Colonic mucosa (tissue), 4 donors: ENCODE results near the gene NOC2L. TPM values are rescaled to one million over a fixed set of nuclear protein-coding genes. Genes with fewer than 3 reads are reported as not detected.
A peak's percentile ranks its signal among the peaks of the same experiment; 100 is the strongest.

Experiments used
- DNase-seq: peaks from one replicate; pipeline ENCODE4 v3.0.0-alpha.2; 2020
- H3K27ac ChIP-seq: fragments of 200-600 bp; one replicate; pipeline ENCODE4 v1.8.0; 2021
- H3K27me3 ChIP-seq: fragments of 200-600 bp; one replicate; pipeline ENCODE4 v1.8.0; 2021
- H3K36me3 ChIP-seq: fragments of 200-600 bp; one replicate; pipeline ENCODE4 v1.8.0; 2021
- H3K4me1 ChIP-seq: fragments of 200-600 bp; one replicate; pipeline ENCODE4 v1.8.0; 2021; ENCODE audit warnings: mild to moderate bottlenecking
- H3K4me3 ChIP-seq: fragments of 200-600 bp; one replicate; pipeline ENCODE4 v1.8.0; 2021
- H3K9ac ChIP-seq, 2 donors: one replicate each; pipeline ENCODE4 v1.7.0; 2013; ENCODE audit warnings: control low read depth in 2 of 2, low read depth in 2 of 2, low read length in 2 of 2
- H3K9me3 ChIP-seq: fragments of 200-600 bp; one replicate; pipeline ENCODE4 v1.8.0; 2021
- intact Hi-C: fragments of 100-400 bp; cut with DNase I; formaldehyde crosslinking; loops from one replicate; pipeline ENCODE4 v1.14.1; 2022
- total RNA-seq, 2 donors: library from RNA; stranded (reverse); fragmentation: NEBNext Ultra II Directional in 1 of 2; extraction: Animal tissue kit (Norgen Biotek cat#: 25700) in 1 of 2; gene quantifications; one replicate each; pipeline ENCODE4 v1.2.1, GENCODE V29; 2021
- TF ChIP-seq, protein P1 (sequence below): fragments of 200-600 bp; IDR thresholded peaks from one replicate; pipeline ENCODE4 v1.8.0; 2022; ENCODE audit warnings: antibody characterized with exemption, mild to moderate bottlenecking
- donor health status: healthy.
- donor health status: DM: no; HTN: no; CAD: no.
- donor health status: DM: no; HTN: no; CAD: no.

NOC2L gene
- total RNA-seq, 2 donors from 2014 or later: 46.9 to 127 TPM

DNA sequence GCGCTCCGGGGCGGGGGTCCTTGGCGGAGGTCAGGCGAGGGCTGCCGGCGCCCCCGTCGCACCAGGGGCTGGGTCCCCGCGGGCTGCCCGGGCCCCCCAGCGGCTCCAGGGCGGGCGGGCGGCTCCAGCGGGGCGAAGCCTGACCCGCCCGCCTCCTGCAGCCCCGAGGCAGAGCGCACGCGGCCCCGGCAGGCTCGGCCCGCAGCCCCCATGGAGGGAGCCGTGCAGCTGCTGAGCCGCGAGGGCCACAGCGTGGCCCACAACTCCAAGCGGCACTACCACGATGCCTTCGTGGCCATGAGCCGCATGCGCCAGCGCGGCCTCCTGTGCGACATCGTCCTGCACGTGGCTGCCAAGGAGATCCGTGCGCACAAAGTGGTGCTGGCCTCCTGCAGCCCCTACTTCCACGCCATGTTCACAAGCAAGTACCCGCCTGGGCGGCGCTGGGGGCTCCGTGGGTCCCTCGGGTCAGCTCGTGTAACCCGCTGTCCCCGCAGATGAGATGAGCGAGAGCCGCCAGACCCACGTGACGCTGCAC, 2.1 kb upstream of the NOC2L start:
- H3K9ac ChIP-seq: peak overlapping the region in 1 of 2 donors; percentile 74
- no peaks in the 10 kb centered on the region for H3K27me3 ChIP-seq
- H3K4me3 ChIP-seq: peak overlapping the region; percentile 64
- peaks cover 5% of the 10 kb centered on the region for H3K4me1 ChIP-seq
- intact Hi-C loops: no loop called here
- H3K27ac ChIP-seq: no peak overlapping the region
- TF ChIP-seq, protein P1, sequence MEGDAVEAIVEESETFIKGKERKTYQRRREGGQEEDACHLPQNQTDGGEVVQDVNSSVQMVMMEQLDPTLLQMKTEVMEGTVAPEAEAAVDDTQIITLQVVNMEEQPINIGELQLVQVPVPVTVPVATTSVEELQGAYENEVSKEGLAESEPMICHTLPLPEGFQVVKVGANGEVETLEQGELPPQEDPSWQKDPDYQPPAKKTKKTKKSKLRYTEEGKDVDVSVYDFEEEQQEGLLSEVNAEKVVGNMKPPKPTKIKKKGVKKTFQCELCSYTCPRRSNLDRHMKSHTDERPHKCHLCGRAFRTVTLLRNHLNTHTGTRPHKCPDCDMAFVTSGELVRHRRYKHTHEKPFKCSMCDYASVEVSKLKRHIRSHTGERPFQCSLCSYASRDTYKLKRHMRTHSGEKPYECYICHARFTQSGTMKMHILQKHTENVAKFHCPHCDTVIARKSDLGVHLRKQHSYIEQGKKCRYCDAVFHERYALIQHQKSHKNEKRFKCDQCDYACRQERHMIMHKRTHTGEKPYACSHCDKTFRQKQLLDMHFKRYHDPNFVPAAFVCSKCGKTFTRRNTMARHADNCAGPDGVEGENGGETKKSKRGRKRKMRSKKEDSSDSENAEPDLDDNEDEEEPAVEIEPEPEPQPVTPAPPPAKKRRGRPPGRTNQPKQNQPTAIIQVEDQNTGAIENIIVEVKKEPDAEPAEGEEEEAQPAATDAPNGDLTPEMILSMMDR: no peak
- no peak for DNase-seq
- no peaks in the 10 kb centered on the region for H3K36me3 ChIP-seq
- no peaks in the 10 kb centered on the region for H3K9me3 ChIP-seq

DNA sequence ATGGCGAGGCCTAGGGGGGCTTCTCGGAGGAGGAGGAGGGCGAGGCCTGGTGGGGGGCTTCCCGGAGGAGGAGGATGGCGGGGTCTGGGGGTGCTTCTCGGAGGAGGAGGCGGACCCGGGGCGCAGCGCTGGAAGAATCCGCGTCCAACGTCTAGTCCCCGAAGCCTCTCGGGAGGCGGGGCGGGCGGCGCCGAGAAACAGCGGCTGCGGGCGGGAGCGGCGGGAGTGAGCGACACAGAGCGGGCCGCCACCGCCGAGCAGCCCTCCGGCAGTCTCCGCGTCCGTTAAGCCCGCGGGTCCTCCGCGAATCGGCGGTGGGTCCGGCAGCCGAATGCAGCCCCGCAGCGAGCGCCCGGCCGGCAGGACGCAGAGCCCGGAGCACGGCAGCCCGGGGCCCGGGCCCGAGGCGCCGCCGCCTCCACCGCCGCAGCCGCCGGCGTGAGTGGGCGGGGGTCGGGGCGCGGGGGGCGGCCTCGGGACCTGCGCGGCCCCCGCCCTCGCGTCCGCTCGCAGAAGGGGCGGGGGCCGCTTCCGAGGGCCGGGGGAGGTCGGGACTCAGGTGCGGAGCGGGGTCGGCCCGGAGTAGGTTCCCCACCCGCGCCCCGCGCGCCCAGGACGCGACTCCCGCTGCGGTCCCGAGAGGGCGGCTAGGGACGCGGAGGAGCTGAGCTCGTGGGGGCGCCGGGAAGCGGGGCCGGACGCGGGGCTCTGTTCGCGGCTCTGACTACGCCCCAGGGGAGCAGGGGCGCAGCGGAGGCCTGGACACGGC, 1.5 kb upstream of the NOC2L start, which contains the start of gene KLHL17:
KLHL17 (plus strand) TSS at position 222 of the 769 bp plus-strand sequence; CDS start at position 332, 110 bp downstream.
- peak within 1 kb of the TSS; percentile 97 for H3K4me3 ChIP-seq
- H3K27ac ChIP-seq: no peak within 1 kb of the TSS
- H3K9me3 ChIP-seq: no peaks in the 10 kb centered on the region
- peak within 1 kb of the TSS in 1 of 2 donors; percentile 74 for H3K9ac ChIP-seq
- H3K27me3 ChIP-seq: no peaks in the 10 kb centered on the region
- intact Hi-C loops: no loop called here
- TF ChIP-seq, protein P1: no peak
- H3K4me1 ChIP-seq: no peaks in the 10 kb centered on the region
- no peaks in the 10 kb centered on the region for H3K36me3 ChIP-seq
- peak; percentile 91 for DNase-seq

DNA sequence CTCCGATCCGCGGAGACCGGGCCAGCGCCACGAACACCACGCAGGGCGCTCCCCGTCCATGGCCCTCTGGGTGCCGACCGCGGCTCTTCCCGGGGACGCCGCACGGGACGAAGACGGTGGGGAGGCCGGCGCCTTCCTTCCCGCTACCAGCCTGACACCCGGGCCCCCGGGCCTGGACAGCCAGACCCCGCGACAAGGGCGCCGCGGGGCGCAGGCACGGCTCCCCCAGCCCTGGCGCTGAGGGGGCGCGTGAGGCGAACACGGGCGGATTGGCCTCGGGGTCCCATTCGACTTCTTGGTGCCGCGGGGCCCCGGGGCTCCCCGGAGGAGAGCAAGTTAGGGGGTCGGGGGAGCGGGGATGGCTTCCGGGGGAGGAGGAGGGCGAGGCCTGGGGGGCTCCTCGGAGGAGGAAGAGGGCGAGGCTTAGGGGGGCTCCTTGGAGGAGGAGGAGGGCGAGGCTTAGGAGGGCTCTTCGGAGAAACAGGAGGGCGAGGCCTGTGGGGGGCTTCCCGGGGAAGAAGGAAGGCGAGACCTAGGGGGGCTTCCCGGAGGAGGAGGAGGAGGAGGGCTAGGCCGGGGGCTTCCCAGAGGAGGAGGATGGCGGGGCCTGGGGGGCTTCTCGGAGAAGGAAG, 791 bp upstream of the NOC2L start:
- intact Hi-C loops: no loop called here
- H3K4me1 ChIP-seq: no peaks in the 10 kb centered on the region
- peak overlapping the region in 1 of 2 donors; percentile 74 for H3K9ac ChIP-seq
- H3K27me3 ChIP-seq: no peaks in the 10 kb centered on the region
- DNase-seq: no peak
- no peaks in the 10 kb centered on the region for H3K9me3 ChIP-seq
- H3K27ac ChIP-seq: no peak overlapping the region
- H3K4me3 ChIP-seq: peak overlapping the region; percentile 97
- H3K36me3 ChIP-seq: no peaks in the 10 kb centered on the region
- TF ChIP-seq, protein P1: no peak

DNA sequence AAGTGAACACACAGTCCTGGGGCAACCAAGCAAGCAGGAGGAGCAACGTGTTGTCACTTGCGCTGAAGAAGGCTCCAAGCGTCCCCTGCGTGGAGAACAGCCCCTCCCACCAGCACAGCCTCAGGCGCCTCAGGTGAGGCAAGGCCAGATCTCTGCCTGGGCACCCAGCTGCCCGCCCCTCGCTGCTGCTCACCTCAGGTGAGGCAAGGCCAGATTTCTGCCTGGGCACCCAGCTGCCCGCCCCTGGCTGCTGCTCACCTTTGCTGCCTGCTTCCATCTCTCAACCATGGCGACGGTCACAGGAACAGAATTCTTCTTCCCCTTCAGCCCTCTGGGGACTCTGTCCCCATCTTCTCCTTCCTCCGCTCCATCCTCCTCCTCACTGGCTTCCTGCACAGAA, 2.4 kb downstream of the NOC2L start:
- intact Hi-C loops: no loop called here
- no peak for DNase-seq
- Histone ChIP-seq H3K27me3 (no peaks in the 10 kb centered on the region), H3K4me1 (no peaks in the 10 kb centered on the region), H3K9me3 (no peaks in the 10 kb centered on the region), H3K36me3 (peaks cover 11% of the 10 kb centered on the region), H3K4me3 (no peak overlapping the region), H3K9ac (no peak overlapping the region), H3K27ac (no peak overlapping the region)
- TF ChIP-seq, protein P1: no peak

DNA sequence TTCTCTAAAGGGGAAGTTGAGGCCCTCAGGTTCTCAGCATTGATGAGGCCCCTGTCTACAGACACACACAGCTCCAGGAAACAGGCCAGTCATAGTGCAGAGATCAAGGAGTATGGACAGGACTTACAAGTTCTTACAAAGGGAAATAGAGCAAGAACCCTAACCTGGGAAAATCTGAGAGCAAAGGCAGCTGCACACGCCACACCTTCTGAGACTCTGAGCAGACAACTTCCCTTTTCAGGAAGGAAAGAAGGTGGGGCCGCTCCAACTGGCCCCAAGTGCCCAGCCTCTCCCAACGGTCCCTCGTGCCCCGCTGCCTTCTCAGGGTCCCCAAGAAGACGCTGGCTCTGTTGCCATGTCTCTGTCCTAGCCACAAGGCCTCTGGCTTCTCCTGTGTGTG, 3.6 kb downstream of the NOC2L start:
- Histone ChIP-seq H3K4me1 (no peaks in the 10 kb centered on the region), H3K36me3 (peaks cover 11% of the 10 kb centered on the region), H3K27me3 (no peaks in the 10 kb centered on the region), H3K9me3 (no peaks in the 10 kb centered on the region), H3K27ac (no peak overlapping the region), H3K4me3 (no peak overlapping the region), H3K9ac (no peak overlapping the region)
- intact Hi-C loops: no loop called here
- DNase-seq: no peak
- TF ChIP-seq, protein P1: no peak
